Fibroblast of villous mesenchyme (primary cell): ENCODE results near the gene ACAP3. TPM values are rescaled to one million over a fixed set of nuclear protein-coding genes. Genes with fewer than 3 reads are reported as not detected.

Source experiments
- DNase-seq: peaks from one replicate; pipeline ENCODE4 v3.0.0-alpha.2; 2010; ENCODE audit warnings: low read depth
- H3K4me3 ChIP-seq: 2 replicates; pipeline ENCODE4 v1.5.1; 2011; ENCODE audit warnings: low read depth, mild to moderate bottlenecking, low read length
- CTCF ChIP-seq: IDR thresholded peaks from 2 replicates; pipeline ENCODE4 v1.5.1; 2012; ENCODE audit warnings: low read depth, mild to moderate bottlenecking, low read length; ENCODE audit not compliant: insufficient read depth
- total RNA-seq: library from RNA; depleted of rRNA; stranded (reverse); fragments of >200 nt; gene quantifications from 2 replicates; pipeline ENCODE4 v1.2.3, GENCODE V29; 2012

The ACAP3 gene
- total RNA-seq, 1 donor, result 43.2 TPM

- no peak for TF ChIP-seq CTCF
- no peak overlapping the region for H3K4me3 ChIP-seq
Observed at GRCh38 chr1:1293263-1294249, 14.2 kb downstream of the ACAP3 start.

GRCh38 chr1:1292851-1293250 is 14.9 kb downstream of the ACAP3 start:
- DNase-seq, result no peak
- no peak for TF ChIP-seq CTCF
- H3K4me3 ChIP-seq, result no peak overlapping the region

More at GRCh38 chr1:1293263-1294249, 14.2 kb downstream of the ACAP3 start:
- no peak for DNase-seq

GRCh38 chr1:1292442-1292779 is 15.3 kb downstream of the ACAP3 start:
- TF ChIP-seq CTCF, result no peak

GRCh38 chr1:1291548-1292441 is 15.9 kb downstream of the ACAP3 start:
- peak; percentile 60 for DNase-seq
- peak; percentile 64 for TF ChIP-seq CTCF

More at GRCh38 chr1:1292442-1292779, 15.3 kb downstream of the ACAP3 start:
- no peak for DNase-seq
- H3K4me3 ChIP-seq, result no peak overlapping the region

GRCh38 chr1:1291023-1291528 is 16.7 kb downstream of the ACAP3 start:
- no peak for DNase-seq

More at GRCh38 chr1:1291548-1292441, 15.9 kb downstream of the ACAP3 start:
- no peak overlapping the region for H3K4me3 ChIP-seq

More at GRCh38 chr1:1291023-1291528, 16.7 kb downstream of the ACAP3 start:
- TF ChIP-seq CTCF, result no peak
- H3K4me3 ChIP-seq, result no peak overlapping the region
